ENCODE measurements around the gene SLC25A25.
"Not testable (repeated sequence)": the region's sequence is repeated elsewhere in the genome, so short reads cannot be mapped to it uniquely, and the experiment has no call there.

The SLC25A25 gene

GRCh38 chr9:128124873-128125579 is 57.0 kb downstream of the SLC25A25 start:
- peak; percentile 72 for DNase-seq (ENCODE audit: low read depth)

GRCh38 chr9:128125580-128126354 is 57.7 kb downstream of the SLC25A25 start:
- DNase-seq (ENCODE audit: low read depth) = no peak

GRCh38 chr9:128127568-128127989 is 59.5 kb downstream of the SLC25A25 start, which contains the start of gene PTGES2:
TSS of gene PTGES2 (minus strand) at chr9:128127729. CDS start at chr9:128127717, 12 bp downstream.
- peak; percentile 90 for DNase-seq (ENCODE audit: low read depth)

- DNase-seq (ENCODE audit: low read depth) = peak; percentile 95
Measured at GRCh38 chr9:128127990-128128835, 60.2 kb downstream of the SLC25A25 start.

- DNase-seq (ENCODE audit: low read depth) = no peak
Measured at GRCh38 chr9:128128836-128129590, 61.0 kb downstream of the SLC25A25 start.

GRCh38 chr9:128129976-128130590 is 62.1 kb downstream of the SLC25A25 start:
- not testable (repeated sequence) for DNase-seq (ENCODE audit: low read depth)

- not testable (repeated sequence) for DNase-seq (ENCODE audit: low read depth)
Measured at GRCh38 chr9:128130651-128131050, 62.6 kb downstream of the SLC25A25 start.

GRCh38 chr9:128131346-128131745 is 63.3 kb downstream of the SLC25A25 start:
- not testable (repeated sequence) for DNase-seq (ENCODE audit: low read depth)

- not testable (repeated sequence) for DNase-seq (ENCODE audit: low read depth)
Measured at GRCh38 chr9:128132139-128132538, 64.1 kb downstream of the SLC25A25 start.

GRCh38 chr9:128135561-128135960 is 67.5 kb downstream of the SLC25A25 start:
- DNase-seq (ENCODE audit: low read depth) = not testable (repeated sequence)

GRCh38 chr9:128136816-128137793 is 69.1 kb downstream of the SLC25A25 start:
- DNase-seq (ENCODE audit: low read depth) = peak; percentile 91

- no peak for DNase-seq (ENCODE audit: low read depth)
Measured at GRCh38 chr9:128138001-128138400, 70.0 kb downstream of the SLC25A25 start.

- no peak for DNase-seq (ENCODE audit: low read depth)
Measured at GRCh38 chr9:128139621-128140020, 71.6 kb downstream of the SLC25A25 start.

- DNase-seq (ENCODE audit: low read depth) = no peak
Measured at GRCh38 chr9:128141604-128142003, 73.6 kb downstream of the SLC25A25 start.

- no peak for DNase-seq (ENCODE audit: low read depth)
Measured at GRCh38 chr9:128142061-128142460, 74.0 kb downstream of the SLC25A25 start.

- no peak for DNase-seq (ENCODE audit: low read depth)
Measured at GRCh38 chr9:128142596-128142995, 74.6 kb downstream of the SLC25A25 start.

- DNase-seq (ENCODE audit: low read depth) = no peak
Measured at GRCh38 chr9:128143525-128144238, 75.7 kb downstream of the SLC25A25 start.

- no peak for DNase-seq (ENCODE audit: low read depth)
Measured at GRCh38 chr9:128144239-128145181, 76.5 kb downstream of the SLC25A25 start.

Measured in ELR (cell line).